Cortex of kidney (tissue), 1 donor: Measurements from ENCODE around the gene APBB2.
"Not testable (repeated sequence)": the region's sequence is repeated elsewhere in the genome, so short reads cannot be mapped to it uniquely, and the experiment has no call there.

ENCODE experiments used
- DNase-seq: peaks from one replicate; lab custom pipeline; 2025; lab: John Stamatoyannopoulos, UW

The APBB2 gene

DNA sequence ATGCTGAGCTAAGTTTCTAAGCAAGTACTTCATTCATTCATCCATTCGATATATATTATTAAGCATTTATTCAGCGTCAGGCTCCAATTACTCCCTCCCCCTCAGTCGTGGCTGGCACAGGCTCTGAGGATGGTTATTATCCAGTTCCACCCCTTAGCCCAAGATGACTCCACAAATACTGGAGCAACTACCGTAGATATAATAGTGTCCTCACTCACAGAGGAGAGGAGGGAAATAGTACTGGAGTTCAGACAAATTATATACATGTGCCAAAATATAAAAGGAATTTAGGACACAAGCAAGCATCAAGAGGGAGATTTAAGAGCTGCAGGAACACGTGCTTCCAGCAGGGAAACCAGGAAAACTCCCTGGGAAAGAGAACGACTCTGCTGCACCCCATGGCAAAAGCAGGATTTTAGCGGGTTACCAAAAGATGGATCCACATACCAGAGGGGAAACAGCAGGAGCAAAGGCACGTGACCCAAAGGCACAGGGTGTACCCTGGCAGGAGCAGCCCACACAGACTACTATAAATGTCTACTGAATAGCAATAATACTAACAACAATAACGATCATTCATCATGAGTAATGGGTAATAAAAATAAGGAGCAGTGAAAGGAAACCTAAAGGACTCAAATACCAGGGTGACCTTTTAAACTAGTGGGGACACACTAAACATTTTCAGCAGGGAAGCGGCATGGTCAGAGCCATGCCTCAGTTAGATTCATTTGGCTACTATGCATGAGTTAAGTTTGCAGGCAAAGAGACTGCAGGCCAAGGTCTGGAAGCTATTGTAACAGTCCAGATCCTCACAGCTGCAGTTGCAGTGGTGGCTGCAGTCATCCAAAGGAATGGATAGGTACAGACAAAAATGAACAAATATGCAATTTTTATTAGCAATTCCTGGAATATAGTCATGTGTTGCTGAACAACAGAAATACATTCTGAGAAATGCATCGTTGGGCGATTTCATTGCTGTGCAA lies 153.7 kb downstream of the APBB2 start:
- DNase-seq = no peak

DNA sequence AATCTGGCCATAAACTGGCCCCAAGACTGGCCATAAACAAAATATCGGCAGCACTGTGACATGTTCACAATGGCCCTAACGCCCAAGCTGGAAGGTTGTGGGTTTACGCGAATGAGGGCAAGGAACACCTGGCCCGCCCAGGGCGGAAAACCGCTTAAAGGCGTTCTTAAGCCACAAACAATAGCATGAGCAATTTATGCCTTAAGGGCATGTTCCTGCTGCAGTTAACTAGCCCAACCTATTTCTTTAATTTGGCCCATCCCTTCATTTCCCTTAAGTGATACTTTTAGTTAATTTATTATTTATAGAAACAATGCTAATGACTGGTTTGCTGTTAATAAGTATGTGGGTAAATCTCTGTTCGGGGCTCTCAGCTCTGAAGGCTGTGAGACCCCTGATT lies 154.9 kb downstream of the APBB2 start:
- DNase-seq = not testable (repeated sequence)

DNA sequence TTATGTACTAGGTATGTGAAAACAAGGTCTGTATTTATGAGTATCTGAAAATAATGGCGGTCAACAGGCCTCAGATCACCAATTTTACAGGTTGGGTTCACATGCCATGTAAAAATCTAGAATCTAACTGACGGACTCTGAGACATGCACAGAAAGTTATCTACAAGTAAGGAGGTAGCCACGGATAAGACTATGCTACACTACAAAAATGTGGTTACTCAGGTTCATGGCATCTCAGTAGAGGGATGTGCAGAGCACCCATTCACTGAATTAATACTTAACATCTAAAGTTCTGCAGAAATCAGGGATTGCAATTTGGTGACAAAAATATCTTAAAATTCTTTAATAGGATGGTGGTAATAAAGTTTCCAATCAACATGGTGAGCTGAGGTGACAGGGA lies 155.9 kb downstream of the APBB2 start:
- no peak for DNase-seq

DNA sequence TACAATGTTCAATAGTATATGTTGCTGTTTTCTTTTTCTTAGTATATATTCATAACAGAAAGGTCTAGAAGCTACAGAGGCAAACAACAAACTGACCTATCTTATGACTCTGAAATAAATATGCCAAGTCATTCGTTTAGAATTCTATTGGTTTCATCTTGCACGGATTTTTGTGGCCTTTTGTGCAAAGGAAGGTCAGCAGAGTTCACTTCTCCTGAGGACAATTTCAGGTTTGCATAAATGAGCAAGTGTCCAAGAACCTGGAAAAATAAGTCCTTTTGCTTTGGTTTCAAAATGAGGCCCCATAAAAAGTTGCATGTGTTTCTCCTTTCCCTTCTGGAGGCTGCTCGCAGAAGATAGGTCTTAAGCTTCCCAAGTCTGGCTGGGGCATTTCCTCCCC lies 156.9 kb downstream of the APBB2 start:
- no peak for DNase-seq

DNA sequence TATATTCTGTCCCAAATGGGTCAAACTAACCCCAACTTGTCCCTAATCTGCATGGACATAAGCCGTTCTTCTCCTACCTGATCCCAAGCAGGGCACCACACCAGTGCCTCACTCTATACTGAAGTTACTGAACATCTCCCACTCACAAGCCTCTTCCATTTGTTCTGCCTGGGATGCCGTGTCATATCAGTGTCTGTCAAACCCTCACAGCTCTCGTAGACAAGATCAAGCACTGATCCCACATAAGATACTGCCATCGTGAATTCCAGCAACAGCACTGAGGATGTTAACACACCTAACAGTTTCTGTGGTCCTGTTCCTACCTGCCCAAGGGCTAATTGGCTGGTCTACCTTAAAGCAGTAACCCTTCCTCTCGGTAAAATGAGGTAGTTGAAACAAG lies 162.1 kb downstream of the APBB2 start:
- no peak for DNase-seq

DNA sequence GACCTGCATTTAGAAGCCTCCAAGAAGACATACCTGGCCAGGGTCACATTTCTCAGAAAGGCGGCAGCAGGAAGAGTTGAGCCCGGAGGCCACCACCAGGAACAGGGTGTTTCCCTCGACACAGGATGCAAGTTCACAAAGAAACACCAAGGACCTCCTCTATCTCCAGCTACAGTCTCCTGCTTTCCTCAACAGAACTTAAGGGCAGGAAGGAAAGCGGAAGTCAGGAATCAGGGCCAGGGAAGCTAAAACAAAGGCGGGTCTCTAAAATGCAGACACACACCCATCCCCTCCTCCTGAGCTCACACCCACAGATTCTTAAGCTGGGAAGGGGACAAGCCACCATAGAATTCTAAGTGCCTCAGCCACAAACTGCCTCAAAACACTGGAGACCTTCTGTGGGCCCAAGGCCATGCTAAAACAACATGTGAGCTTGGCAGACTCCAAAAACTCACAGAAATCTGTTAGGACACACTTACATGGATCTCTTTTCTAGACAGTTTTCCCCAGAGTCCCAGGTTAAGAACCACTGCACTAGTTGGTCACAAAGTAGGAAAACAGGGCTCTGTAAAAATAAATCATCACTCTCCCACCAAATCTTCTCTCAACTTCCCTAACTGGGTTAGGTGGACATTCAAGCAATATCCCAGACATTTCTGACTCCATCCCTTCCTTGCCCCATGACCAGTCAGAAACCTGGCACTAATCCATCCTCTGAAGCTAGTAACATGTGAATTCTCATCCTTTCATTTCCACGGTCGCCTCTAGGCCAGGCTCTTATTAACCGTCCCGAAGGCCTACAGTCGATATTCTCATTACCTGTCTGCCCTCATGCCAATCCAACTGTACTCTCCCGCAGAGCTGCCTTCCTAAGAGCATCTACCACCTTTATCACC lies 163.2 kb downstream of the APBB2 start:
- no peak for DNase-seq

DNA sequence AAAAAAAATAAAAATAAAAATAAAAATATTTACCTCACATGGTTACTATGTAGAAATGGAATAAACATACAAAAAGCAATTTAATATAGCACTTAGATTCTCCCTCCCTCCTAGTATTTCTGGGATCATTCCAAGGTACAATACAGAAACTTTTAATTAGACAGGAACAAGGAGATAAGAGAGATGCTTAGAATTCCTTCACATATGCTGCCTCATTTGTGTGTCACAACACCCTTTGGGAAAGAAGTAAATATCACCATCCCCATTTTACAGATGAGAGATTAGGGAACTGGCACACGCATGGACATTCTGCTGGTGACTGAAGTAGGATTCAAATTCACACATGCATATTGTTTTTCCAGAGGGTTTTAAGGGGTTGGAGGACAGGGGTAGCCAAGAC lies 164.2 kb downstream of the APBB2 start:
- no peak for DNase-seq

DNA sequence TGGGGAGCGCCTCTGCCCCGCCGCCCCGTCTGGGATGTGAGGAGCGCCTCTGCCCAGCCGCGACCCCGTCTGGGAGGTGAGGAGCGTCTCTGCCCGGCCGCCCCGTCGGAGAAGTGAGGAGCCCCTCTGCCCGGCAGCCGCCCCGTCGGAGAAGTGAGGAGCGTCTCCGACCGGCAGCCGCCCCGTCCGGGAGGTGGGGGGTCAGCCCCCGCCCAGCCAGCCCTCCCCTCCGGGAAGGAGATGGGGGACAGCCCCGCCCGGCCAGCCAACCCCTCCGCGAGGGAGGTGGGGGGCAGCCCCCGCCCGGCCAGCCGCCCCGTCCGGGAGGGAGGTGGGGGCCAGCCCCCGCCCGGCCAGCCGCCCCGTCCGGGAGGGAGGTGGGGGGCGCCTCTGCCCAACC lies 165.2 kb downstream of the APBB2 start:
- DNase-seq = not testable (repeated sequence)

DNA sequence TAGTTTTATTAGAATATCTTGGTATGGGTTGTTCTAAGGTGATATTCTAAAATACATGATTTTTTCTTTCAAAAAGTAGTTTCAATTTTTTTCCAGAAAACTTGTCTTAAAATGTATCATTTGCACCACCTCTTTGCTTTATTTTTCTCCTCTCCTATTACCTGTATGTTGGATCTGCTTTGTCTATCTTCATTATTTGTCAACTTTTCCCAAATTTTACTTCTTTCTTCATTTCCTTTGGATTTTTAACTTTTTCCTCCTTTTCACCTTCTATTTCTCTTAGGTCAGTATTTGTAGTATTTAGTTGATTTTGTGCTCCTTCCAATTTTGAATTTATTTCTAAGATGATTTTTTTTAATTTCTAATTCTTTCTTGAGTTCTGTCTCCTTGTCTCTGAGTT lies 169.6 kb downstream of the APBB2 start:
- DNase-seq = no peak

DNA sequence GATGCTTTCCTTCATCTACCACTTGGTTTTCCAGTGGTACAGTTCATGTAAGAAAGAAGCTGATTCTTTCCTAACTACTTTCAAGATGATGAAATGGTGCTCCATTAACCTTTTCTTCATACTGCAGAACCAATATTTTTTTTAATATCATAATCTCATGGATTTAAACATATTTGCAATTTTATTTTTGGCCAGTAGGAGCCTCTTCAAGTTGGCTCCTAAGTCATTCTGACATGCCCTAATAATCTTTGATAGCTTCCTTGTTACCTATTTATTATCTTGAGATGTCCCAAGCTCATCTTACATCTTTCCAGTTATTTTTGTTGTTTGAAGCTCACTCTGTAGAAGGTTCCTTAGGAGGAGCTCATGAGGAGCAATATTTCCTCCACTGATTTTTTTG lies 170.2 kb downstream of the APBB2 start:
- DNase-seq = no peak

DNA sequence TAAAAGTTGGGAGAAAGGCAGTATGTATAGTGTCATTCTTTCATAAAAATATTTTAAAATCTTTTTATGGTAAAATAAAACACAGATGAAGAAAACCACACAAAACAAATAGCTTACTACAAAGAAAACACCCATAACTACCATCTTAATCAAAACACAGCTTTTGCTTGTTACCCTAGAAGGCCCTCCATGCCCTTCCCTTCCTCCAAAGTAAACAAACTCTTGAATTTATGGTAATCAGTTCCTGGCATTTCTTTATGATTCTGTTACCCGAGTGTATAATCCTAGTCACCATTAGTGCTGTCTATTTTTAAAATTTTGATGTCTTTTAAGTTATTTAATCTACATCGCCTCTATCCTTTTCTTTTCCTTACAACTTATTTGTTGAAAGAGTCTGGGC lies 170.9 kb downstream of the APBB2 start:
- DNase-seq = no peak

DNA sequence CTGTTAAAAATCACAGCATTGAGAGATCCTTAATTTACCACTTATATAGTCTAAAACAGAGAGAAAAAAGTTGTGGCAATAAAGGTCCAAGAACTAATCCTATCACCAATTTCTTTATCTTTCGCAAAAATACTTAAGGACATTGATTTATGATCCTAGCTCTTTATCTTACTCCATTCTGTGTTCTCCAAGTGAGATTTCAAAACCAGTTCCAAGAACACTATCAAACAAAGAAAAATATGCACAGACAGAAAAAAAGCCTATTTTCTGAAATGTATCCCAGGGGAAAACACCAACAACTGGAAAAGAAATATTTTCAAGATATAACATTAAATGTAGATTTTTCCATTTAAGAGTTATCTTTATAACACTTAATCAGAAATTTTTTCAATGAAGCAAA lies 172.8 kb downstream of the APBB2 start:
- DNase-seq = no peak

DNA sequence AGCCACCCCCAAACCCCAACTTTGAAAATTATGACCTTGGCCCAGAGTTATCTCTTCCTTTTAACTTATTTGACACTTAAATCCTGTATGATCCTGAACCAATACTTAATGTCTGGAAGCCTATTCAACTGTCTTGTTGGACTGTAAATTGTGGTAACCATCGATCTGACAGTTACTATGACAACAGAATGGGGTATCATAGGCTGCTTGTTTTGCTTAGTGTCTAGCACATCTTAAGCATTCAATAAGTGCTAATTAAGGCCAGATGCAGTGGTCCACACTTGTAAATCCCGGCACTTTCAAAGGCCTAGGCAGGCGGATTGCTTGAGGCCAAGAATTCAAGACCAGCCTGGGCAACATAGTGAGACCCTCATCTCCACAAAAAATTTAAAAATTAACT lies 175.0 kb downstream of the APBB2 start:
- DNase-seq = no peak

DNA sequence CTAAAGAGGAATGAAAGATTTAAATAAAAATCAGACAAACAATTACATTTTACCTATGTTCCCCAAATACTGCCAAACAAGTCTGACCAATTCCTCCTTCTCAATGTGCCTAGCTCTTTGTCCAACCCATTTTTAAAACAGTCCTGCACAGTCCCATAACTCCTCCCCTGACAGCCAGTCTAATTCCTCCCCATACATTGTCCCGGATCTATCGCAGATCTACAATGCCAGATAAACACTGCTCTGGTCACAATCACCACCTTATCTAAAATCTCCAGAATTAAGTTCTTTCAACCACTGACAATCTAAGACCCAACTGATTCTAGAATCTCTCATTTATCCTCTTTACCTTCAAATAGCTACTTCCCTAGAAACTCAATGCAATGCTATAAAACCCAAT lies 176.0 kb downstream of the APBB2 start:
- no peak for DNase-seq

DNA sequence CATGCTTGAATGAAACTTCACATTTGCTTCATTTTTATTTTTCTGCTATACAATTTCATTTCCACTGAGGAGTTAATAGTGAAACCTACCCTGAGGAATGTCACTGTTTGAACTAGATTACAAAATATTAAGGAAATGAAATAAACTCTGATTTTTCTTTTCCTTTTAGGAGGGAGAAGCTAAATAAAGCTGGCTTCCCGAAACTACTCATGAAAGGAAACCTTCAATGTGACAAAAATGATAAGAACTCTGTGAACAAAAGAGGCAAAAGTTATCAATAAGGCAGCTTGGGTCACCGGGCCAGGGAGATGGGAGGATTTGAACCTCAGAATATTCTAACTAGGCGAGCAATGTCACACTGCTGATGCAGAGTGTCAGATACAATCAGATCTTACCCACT lies 185.2 kb downstream of the APBB2 start:
- DNase-seq = no peak

DNA sequence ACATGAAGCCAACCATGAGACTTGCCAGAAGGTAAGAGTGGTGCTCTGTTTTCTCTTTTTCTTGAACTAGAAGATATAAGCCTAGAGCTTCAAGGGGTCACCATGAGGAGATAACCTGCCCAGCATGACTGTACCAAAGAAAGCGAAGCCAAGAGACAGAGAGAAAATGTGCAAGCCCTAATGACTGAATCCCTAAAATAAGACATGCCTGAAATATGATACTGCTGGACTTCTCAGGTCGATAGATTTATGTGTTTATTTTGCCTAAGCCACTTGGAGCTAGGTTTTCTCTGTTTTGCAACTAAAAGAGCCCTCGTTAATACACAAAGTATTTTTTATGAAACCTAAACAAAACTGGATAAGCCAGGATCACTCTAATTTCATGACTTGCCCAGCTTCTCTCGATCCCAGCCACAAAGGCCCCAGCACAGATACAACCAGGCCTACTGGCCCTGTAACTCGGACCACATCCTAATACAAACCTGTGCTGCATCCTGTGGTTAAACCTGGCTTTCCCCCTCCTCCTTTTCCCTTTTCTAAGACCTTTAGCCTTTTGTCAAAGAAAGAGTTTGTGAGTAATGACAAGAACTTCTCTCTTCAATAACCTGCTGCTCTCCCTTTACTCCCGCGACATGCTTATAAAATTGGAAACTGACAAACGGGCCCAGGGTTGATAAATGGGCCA lies 185.8 kb downstream of the APBB2 start:
- no peak for DNase-seq

DNA sequence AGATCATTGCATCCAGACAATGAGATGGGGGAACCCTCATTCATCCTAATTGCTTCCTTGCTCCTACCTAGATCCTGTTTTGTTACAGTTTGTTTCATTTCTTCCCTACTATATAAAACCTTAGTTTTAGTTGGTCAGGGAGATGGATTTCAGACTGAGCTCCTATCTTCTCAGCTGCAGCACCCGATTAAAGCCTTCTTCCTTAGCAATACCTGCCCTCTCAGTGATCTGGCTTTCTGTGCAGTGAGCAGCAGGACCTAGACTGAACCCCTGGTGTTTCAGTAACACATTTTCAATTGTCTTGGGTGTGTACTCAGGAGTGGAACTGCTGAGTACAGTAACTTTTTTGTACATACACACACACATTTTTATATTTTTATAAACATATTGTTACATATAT lies 187.4 kb downstream of the APBB2 start:
- DNase-seq = no peak

DNA sequence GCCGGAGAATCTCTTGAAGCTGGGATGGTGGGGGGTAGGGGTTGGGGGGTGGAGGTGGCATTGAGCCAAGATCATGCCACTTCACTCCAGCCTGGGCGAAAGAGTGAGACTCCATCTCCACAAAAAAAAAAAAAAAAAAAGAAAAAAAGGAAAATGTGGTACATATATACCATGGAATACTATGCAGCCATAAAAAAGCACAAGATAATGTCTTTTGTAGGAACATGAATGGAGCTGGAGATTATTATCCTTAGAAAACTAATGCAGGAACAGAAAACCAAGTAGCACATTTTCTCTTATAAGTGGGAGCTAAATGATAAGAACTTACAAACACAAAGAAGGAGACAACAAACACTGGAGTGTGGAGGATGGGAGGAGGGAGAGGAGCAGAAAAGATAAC lies 188.5 kb downstream of the APBB2 start:
- no peak for DNase-seq

DNA sequence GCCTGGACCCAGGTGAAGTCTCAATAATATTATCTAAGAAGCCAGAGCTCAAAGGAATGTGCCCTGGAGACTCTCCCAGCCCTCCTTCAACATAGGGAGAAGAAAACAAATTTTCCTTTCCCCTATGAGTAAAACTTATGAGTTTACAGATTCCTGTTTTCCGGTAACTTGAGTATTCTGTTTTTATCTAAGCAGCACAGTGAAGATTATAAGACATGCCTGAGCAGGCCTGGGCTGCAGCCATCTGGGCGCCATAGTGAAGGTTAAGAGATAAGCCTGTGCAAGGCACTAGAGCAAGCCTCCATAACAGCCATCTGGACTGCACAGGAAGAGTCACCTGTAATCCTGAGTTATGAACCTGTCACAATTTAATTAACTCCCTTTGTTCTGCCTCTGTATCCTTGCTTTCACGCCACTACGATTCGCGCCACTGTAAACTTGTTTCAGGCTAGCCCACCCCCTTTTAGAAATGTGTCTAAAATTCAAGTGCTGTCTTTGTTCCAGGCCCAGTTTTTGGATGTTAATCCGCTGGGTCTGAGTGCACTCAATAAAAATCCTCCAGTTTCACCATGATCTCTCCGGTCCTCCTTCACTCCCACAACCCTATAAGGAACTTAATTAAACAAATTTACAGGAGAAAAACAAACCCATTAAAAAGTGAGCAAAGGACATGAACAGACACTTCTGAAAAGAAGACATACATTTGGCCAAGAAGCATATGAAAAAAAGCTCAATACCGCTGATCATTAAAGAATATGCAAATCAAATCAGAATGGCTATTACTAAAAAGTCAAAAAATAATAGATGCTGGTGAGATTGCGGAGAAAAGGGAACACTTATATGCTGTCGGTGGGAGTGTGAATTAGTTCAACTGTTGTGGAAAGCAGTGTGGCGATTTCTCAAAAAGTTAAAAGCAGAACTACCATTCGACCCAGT lies 189.5 kb downstream of the APBB2 start:
- no peak for DNase-seq

DNA sequence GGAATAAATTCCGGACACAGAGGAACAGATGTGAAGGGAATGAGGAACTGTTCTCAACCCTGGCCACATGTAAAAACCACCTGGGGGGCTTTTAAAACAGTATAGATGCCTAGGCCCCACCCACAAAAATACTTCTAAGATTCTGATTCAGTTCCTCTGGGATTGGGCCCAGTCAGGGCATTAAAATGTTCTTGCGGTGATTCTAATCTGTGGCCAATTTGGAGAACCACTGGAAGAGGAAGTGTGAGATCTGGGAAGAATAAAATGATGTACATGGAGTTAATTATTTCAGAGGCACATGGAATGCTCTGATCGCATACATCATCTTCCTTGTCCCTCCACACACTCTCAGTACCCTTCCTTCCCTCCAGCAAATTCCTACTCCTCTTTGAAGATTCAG lies 192.2 kb downstream of the APBB2 start:
- DNase-seq = no peak

DNA sequence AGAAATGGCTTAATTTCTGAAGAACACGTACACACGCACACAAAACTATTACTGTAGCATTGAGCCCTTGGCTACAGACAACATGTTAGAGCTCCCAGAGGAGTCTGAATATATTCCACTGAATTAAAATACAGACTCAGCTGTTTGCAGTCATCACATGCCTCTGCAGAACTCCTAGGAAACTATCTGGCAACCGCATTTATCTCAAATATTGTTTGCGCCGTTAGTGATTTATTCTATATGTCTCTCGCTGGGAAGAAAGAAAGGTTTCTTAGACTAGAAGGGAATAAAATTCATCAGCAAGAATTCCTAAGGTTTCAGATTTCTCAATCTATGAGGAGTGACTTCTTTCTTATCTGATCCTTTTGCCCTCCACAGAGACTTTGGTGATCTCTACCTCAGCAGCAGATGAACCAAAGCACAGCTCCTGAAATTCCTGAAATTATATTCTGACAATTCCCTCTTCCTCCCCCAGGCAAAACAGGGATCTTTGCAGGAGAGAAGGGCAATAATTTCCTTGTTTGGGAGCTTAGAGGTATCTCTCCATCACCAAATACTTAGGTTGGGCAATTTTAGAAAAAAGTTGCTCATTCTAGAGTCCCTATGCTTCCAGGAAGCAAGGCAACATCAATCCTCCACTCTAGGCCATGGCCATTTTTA lies 199.2 kb downstream of the APBB2 start:
- no peak for DNase-seq
